HEK293 (cell line): ENCODE measurements around the gene PLLP.
A peak's percentile ranks its signal among the peaks of the same experiment; 100 is the strongest.

Source experiments
- AEBP2 ChIP-seq: fragments of 450-650 bp; formaldehyde crosslinking; IDR thresholded peaks from 2 replicates; pipeline ENCODE4 v1.5.1; 2016; ENCODE audit warnings: missing biosample characterization, missing genetic modification characterization, borderline replicate concordance
- ATF2 ChIP-seq: fragments of 450-650 bp; formaldehyde crosslinking; IDR thresholded peaks from 2 replicates; pipeline ENCODE4 v1.5.1; 2016; ENCODE audit warnings: missing biosample characterization, missing genetic modification characterization, low read depth
- BCL6B ChIP-seq: fragments of 450-650 bp; formaldehyde crosslinking; IDR thresholded peaks from 2 replicates; pipeline ENCODE4 v1.5.1; 2017; ENCODE audit warnings: missing biosample characterization, missing genetic modification characterization
- FEZF1 ChIP-seq: fragments of 450-650 bp; formaldehyde crosslinking; IDR thresholded peaks from 2 replicates; pipeline ENCODE4 v1.5.1; 2016; ENCODE audit warnings: missing biosample characterization, missing genetic modification characterization
- HOXC10 ChIP-seq: sonication (generic); formaldehyde crosslinking; IDR thresholded peaks from 2 replicates; pipeline ENCODE4 v1.8.1; 2023; ENCODE audit warnings: mild to moderate bottlenecking, missing genetic modification reagents
- HOXD13 ChIP-seq: sonication (generic); formaldehyde crosslinking; IDR thresholded peaks from 2 replicates; pipeline ENCODE4 v1.8.0; 2022; ENCODE audit warnings: missing genetic modification reagents, borderline replicate concordance
- KLF1 ChIP-seq: fragments of 450-650 bp; formaldehyde crosslinking; IDR thresholded peaks from 2 replicates; pipeline ENCODE4 v1.5.1; 2016; ENCODE audit warnings: missing biosample characterization, missing genetic modification characterization
- KLF9 ChIP-seq: fragments of 450-650 bp; formaldehyde crosslinking; IDR thresholded peaks from 2 replicates; pipeline ENCODE4 v1.5.1; 2016; ENCODE audit warnings: missing biosample characterization, missing genetic modification characterization, low read depth
- PRDM1 ChIP-seq: fragments of 450-650 bp; formaldehyde crosslinking; IDR thresholded peaks from 2 replicates; pipeline ENCODE4; 2016; ENCODE audit warnings: missing biosample characterization, missing genetic modification characterization
- SP2 ChIP-seq: fragments of 450-650 bp; formaldehyde crosslinking; IDR thresholded peaks from 2 replicates; pipeline ENCODE4 v1.5.1; 2016; ENCODE audit warnings: missing biosample characterization, missing genetic modification characterization
- WT1 ChIP-seq: fragments of 450-650 bp; formaldehyde crosslinking; IDR thresholded peaks from 2 replicates; pipeline ENCODE4 v1.5.1; 2016; ENCODE audit warnings: missing biosample characterization, missing genetic modification characterization
- YY2 ChIP-seq: fragments of 450-650 bp; formaldehyde crosslinking; IDR thresholded peaks from 2 replicates; pipeline ENCODE4 v1.5.1; 2016; ENCODE audit warnings: missing biosample characterization, missing genetic modification characterization
- ZFHX2 ChIP-seq: fragments of 450-650 bp; formaldehyde crosslinking; conservative IDR thresholded peaks from 2 replicates; pipeline ENCODE4 v1.5.1; 2016; ENCODE audit warnings: missing biosample characterization, missing genetic modification characterization
- ZNF121 ChIP-seq: fragments of 450-650 bp; formaldehyde crosslinking; IDR thresholded peaks from 2 replicates; pipeline ENCODE4 v1.5.1; 2016; ENCODE audit warnings: missing biosample characterization, missing genetic modification characterization
- ZNF274 ChIP-seq, 2 experiments: fragments of 200-500 bp in 1 of 2; fragments of 450-650 bp in 1 of 2; sonication (Bioruptor generic) in 1 of 2; formaldehyde crosslinking in 1 of 2; IDR thresholded peaks; 2 replicates each; pipeline versions ENCODE4 v1.5.1 to v1.6.1; 2014 to 2016; ENCODE audit warnings: borderline replicate concordance in 1 of 2, inconsistent platforms in 1 of 2, low read length in 1 of 2, missing biosample characterization in 1 of 2, missing genetic modification characterization in 1 of 2
- ZNF292 ChIP-seq: fragments of 450-650 bp; formaldehyde crosslinking; IDR thresholded peaks from 2 replicates; pipeline ENCODE4 v1.5.1; 2016; ENCODE audit warnings: low read depth, missing biosample characterization, missing genetic modification characterization, borderline replicate concordance
- ZNF335 ChIP-seq: fragments of 450-650 bp; formaldehyde crosslinking; conservative IDR thresholded peaks from 2 replicates; pipeline ENCODE4 v1.5.1; 2016; ENCODE audit warnings: missing biosample characterization, missing genetic modification characterization
- ZNF341 ChIP-seq: fragments of 450-650 bp; formaldehyde crosslinking; IDR thresholded peaks from 2 replicates; pipeline ENCODE4; 2016; ENCODE audit warnings: low read depth, missing biosample characterization, missing genetic modification characterization
- ZNF350 ChIP-seq: fragments of 450-650 bp; formaldehyde crosslinking; IDR thresholded peaks from 2 replicates; pipeline ENCODE4 v1.5.0; 2017; ENCODE audit warnings: missing biosample characterization, mild to moderate bottlenecking, missing genetic modification characterization
- ZNF48 ChIP-seq: fragments of 450-650 bp; formaldehyde crosslinking; IDR thresholded peaks from 2 replicates; pipeline ENCODE4 v1.5.1; 2016; ENCODE audit warnings: missing biosample characterization, missing genetic modification characterization
- ZNF510 ChIP-seq: fragments of 450-650 bp; formaldehyde crosslinking; IDR thresholded peaks from 2 replicates; pipeline ENCODE4 v1.5.1; 2018; ENCODE audit warnings: mild to moderate bottlenecking, missing genetic modification characterization, missing biosample characterization; ENCODE audit not compliant: insufficient replicate concordance
- ZNF530 ChIP-seq: fragments of 450-650 bp; formaldehyde crosslinking; IDR thresholded peaks from 2 replicates; pipeline ENCODE4 v1.5.1; 2016; ENCODE audit warnings: low read depth, missing biosample characterization, missing genetic modification characterization
- ZNF621 ChIP-seq: fragments of 450-650 bp; formaldehyde crosslinking; IDR thresholded peaks from 2 replicates; pipeline ENCODE4 v1.5.1; 2017; ENCODE audit warnings: missing biosample characterization, missing genetic modification characterization
- ZNF626 ChIP-seq: fragments of 450-650 bp; sonication (Bioruptor Pico); formaldehyde crosslinking; IDR thresholded peaks from 2 replicates; pipeline ENCODE4 v1.5.1; 2018; ENCODE audit warnings: missing biosample characterization, missing genetic modification characterization, inconsistent platforms
- ZNF629 ChIP-seq: fragments of 450-650 bp; formaldehyde crosslinking; IDR thresholded peaks from 2 replicates; pipeline ENCODE4 v1.5.1; 2017; ENCODE audit warnings: missing biosample characterization, missing genetic modification characterization
- ZNF677 ChIP-seq: fragments of 450-650 bp; IDR thresholded peaks from 2 replicates; pipeline ENCODE4 v1.5.0; 2018; ENCODE audit warnings: missing biosample characterization, mild to moderate bottlenecking, missing genetic modification characterization, moderate library complexity
- ZNF791 ChIP-seq: fragments of 450-650 bp; formaldehyde crosslinking; IDR thresholded peaks from 2 replicates; pipeline ENCODE4 v1.5.1; 2016; ENCODE audit warnings: missing biosample characterization, missing genetic modification characterization
- ZNF843 ChIP-seq: fragments of 450-650 bp; formaldehyde crosslinking; IDR thresholded peaks from 2 replicates; pipeline ENCODE4 v1.5.1; 2016; ENCODE audit warnings: missing biosample characterization, missing genetic modification characterization
- ZSCAN23 ChIP-seq: fragments of 450-650 bp; formaldehyde crosslinking; IDR thresholded peaks from 2 replicates; pipeline ENCODE4 v1.5.1; 2016; ENCODE audit warnings: missing biosample characterization, missing genetic modification characterization

PLLP gene

GRCh38 chr16:57268804-57269800 lies 15.4 kb downstream of the PLLP start (continued):
- TF ChIP-seq ZNF350 (tag by site-specific recombination) (no peak), ZNF121 (tag by site-specific recombination) (no peak), AEBP2 (no peak), ZNF274 (IDR thresholded peaks at IDR 0.05; ENCODE audit: low read length) (no peak), ZNF274 (tag by site-specific recombination; IDR thresholded peaks at IDR 0.05; ENCODE audit: borderline replicate concordance) (no peak), KLF1 (tag by site-specific recombination) (peak; percentile 91), ZNF530 (tag by site-specific recombination) (no peak), KLF9 (tag by site-specific recombination) (0 out of 2 replicates have a peak, but pooled peaks have one; percentile 47), ZNF48 (tag by site-specific recombination) (no peak), ZFHX2 (tag by site-specific recombination) (peak; percentile 65), ZNF341 (tag by site-specific recombination) (0 out of 2 replicates have a peak, but pooled peaks have one; percentile 20), WT1 (tag by site-specific recombination) (no peak), ZNF510 (tag by site-specific recombination) (no peak), ZNF843 (tag by site-specific recombination) (no peak), HOXC10 (CRISPR knock-in tag) (no peak), YY2 (tag by site-specific recombination) (no peak), HOXD13 (no peak), ZNF626 (no peak), PRDM1 (tag by site-specific recombination) (no peak), ATF2 (tag by site-specific recombination) (no peak), ZNF629 (tag by site-specific recombination) (no peak), ZNF677 (no peak), ZSCAN23 (tag by site-specific recombination) (no peak), BCL6B (tag by site-specific recombination) (no peak), ZNF621 (tag by site-specific recombination) (no peak), SP2 (tag by site-specific recombination) (0 out of 2 replicates have a peak, but pooled peaks have one; percentile 11), ZNF335 (tag by site-specific recombination) (peak; percentile 53), ZNF791 (tag by site-specific recombination) (no peak), FEZF1 (tag by site-specific recombination) (no peak), ZNF292 (tag by site-specific recombination) (no peak)
